ENCODE results near the gene UBE2K. TPM values are rescaled to one million over a fixed set of nuclear protein-coding genes. Genes with fewer than 3 reads are reported as not detected.
"Not testable (repeated sequence)": the region's sequence is repeated elsewhere in the genome, so short reads cannot be mapped to it uniquely, and the experiment has no call there.

Gene UBE2K
- total RNA-seq, 1 donor from 2014 or later = 68.7 TPM

- no peak overlapping the region for H3K4me3 Mint-ChIP-seq
- no peak for DNase-seq (ENCODE audit: low spot score in 2 of 2, unreplicated experiment in 2 of 2)
- H3K27ac Mint-ChIP-seq = no peak overlapping the region
- no peak for TF ChIP-seq CTCF (IDR thresholded peaks at IDR 0.05; ENCODE audit: unreplicated experiment)
- no peaks in the 10 kb centered on the region for H3K36me3 Mint-ChIP-seq
- no peaks in the 10 kb centered on the region for H3K27me3 Mint-ChIP-seq (ENCODE audit: low read depth)
- H3K9me3 Mint-ChIP-seq = no peaks in the 10 kb centered on the region
- H3K4me1 Mint-ChIP-seq = no peaks in the 10 kb centered on the region
Measured at GRCh38 chr4:39808231-39808749, 110.4 kb downstream of the UBE2K start.

GRCh38 chr4:39812500-39812899, 114.6 kb downstream of the UBE2K start:
- DNase-seq (ENCODE audit: low spot score in 2 of 2, unreplicated experiment in 2 of 2) = no peak
- Mint-ChIP-seq H3K27me3 (ENCODE audit: low read depth) (no peaks in the 10 kb centered on the region), H3K36me3 (no peaks in the 10 kb centered on the region), H3K27ac (peak overlapping the region; percentile 13), H3K9me3 (no peaks in the 10 kb centered on the region), H3K4me3 (no peak overlapping the region), H3K4me1 (peaks cover 8% of the 10 kb centered on the region)
- no peak for TF ChIP-seq CTCF (IDR thresholded peaks at IDR 0.05; ENCODE audit: unreplicated experiment)

GRCh38 chr4:39813033-39813432, 115.1 kb downstream of the UBE2K start:
- H3K4me3 Mint-ChIP-seq; H3K27me3 Mint-ChIP-seq (ENCODE audit: low read depth); H3K4me1 Mint-ChIP-seq; H3K36me3 Mint-ChIP-seq; H3K27ac Mint-ChIP-seq; DNase-seq (ENCODE audit: low spot score in 2 of 2, unreplicated experiment in 2 of 2); H3K9me3 Mint-ChIP-seq: not testable (repeated sequence)

GRCh38 chr4:39813761-39814160, 115.8 kb downstream of the UBE2K start:
- not testable (repeated sequence) for H3K36me3 Mint-ChIP-seq; H3K27ac Mint-ChIP-seq; DNase-seq (ENCODE audit: low spot score in 2 of 2, unreplicated experiment in 2 of 2); H3K4me3 Mint-ChIP-seq; H3K9me3 Mint-ChIP-seq; H3K27me3 Mint-ChIP-seq (ENCODE audit: low read depth); H3K4me1 Mint-ChIP-seq

GRCh38 chr4:39814403-39815185, 116.7 kb downstream of the UBE2K start:
- no peak for TF ChIP-seq CTCF (IDR thresholded peaks at IDR 0.05; ENCODE audit: unreplicated experiment)
- H3K27ac Mint-ChIP-seq = no peak overlapping the region
- no peaks in the 10 kb centered on the region for H3K9me3 Mint-ChIP-seq
- DNase-seq (ENCODE audit: low spot score in 2 of 2, unreplicated experiment in 2 of 2) = no peak
- peaks cover 8% of the 10 kb centered on the region for H3K4me1 Mint-ChIP-seq
- H3K36me3 Mint-ChIP-seq = no peaks in the 10 kb centered on the region
- no peak overlapping the region for H3K4me3 Mint-ChIP-seq
- no peaks in the 10 kb centered on the region for H3K27me3 Mint-ChIP-seq (ENCODE audit: low read depth)

- H3K27me3 Mint-ChIP-seq (ENCODE audit: low read depth) = no peaks in the 10 kb centered on the region
- peaks cover 10% of the 10 kb centered on the region for H3K4me1 Mint-ChIP-seq
- H3K9me3 Mint-ChIP-seq = no peaks in the 10 kb centered on the region
- peaks cover 7% of the 10 kb centered on the region for H3K36me3 Mint-ChIP-seq
- H3K4me3 Mint-ChIP-seq = no peak overlapping the region
- DNase-seq (ENCODE audit: low spot score in 2 of 2, unreplicated experiment in 2 of 2) = no peak
- peak overlapping the region; percentile 30 for H3K27ac Mint-ChIP-seq
- TF ChIP-seq CTCF (IDR thresholded peaks at IDR 0.05; ENCODE audit: unreplicated experiment) = no peak
Measured at GRCh38 chr4:39818646-39819045, 120.7 kb downstream of the UBE2K start.
